ENCODE measurements around the gene NR2F1.
"Not testable (repeated sequence)": the region's sequence is repeated elsewhere in the genome, so short reads cannot be mapped to it uniquely, and the experiment has no call there.

Gene NR2F1

DNA sequence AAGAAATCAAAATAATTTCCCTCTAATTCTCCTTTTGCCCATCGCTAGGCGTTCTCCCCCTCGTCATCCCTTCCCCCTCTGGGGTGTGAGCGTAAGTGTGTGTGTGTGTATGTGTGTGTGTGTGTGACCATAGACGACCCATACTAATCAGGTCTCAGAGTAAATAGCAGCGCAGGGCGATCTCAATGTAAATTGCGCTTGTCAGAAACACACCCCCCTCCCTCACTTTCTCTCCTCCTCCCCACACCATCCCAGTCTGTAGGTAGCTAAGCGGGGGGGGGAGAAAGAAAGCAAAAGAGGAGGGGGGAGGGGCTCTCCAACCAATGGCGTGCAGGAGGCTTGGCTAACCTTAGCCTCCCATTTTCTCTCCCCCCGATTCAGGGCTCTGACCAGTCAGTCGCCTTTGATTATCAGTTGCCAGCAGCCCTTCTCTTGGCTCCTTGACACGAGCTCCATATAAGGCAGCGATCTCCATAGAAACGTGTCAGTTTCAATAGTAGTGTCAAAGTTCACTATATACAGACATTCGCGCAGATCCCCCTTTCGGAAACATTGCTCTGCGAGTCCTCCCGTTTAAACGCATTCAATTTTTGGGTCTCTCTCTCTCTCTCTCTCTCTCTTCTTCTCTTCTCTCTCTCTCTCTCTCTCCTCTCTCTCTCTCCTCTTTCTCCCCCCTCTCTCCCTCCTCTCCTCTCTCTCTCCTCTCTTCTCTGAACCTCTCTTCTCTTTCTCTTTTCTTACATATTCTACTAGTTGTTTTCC, at the start of gene NR2F1:
TSS of gene NR2F1 (plus strand) at position 546 of the 762 bp plus-strand sequence. CDS start 1,802 bp downstream, outside the sequence.
- peak; percentile 92 for DNase-seq

DNA sequence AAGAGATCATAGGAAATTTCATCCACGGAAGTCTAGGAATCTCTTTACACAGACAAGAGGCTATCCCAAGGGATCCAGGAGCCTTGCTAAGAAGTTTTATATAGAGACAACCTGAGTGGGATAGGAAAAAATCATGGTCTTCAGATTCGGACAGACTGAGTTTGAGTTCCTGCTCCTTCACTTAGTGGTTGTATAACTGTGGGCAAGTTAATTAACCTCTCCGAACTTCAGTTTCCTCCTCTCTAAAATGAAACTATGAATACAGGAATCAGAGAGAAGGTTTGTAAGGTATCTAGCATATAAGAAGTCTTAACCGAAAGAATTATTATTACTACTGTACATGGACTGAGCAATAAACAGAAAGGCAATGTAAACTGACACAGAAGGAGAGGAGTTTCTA, 37.1 kb upstream of the NR2F1 start:
- no peak for DNase-seq

DNA sequence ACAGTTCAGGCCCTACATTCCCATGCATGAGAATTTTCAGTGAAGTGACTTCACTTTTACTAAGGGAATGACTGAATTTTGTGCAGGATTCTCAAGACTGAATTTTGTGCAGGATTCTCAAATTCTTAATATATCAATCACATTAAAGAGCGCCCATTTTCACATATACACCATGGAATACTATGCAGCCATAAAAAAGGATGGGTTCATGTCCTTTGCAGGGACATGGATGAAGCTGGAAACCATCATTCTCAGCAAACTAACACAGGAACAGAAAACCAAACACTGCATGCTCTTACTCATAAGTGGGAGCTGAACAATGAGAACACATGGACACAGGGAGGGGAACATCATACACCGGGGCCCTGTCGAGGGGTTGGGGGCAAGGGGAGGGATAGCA, 33.4 kb upstream of the NR2F1 start:
- not testable (repeated sequence) for DNase-seq

DNA sequence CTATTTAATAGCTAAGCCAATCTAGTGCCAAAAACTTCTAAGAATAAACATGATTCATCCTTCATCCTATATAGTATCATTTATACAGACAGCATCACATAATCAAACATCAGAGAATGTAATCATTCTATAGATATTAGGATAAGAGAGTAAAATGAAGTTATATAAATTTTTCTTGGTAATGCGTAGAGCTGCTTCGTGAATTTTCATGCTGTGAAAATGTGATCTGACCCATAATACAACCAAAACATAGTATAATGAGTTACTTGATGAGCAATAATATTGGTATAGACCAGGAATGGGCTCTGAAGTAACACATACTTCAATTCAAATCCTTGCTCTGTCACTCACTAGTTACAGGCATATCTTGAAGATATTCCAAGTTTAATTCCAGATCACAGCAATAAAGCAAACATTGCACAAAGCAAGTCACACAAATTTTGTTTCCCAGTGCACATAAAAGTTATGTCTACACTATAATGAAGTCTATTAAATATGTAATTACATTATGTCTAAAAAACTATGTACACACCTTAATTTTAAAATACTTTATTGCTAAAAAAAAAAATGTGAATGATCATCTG, 25.9 kb upstream of the NR2F1 start:
- no peak for DNase-seq

DNA sequence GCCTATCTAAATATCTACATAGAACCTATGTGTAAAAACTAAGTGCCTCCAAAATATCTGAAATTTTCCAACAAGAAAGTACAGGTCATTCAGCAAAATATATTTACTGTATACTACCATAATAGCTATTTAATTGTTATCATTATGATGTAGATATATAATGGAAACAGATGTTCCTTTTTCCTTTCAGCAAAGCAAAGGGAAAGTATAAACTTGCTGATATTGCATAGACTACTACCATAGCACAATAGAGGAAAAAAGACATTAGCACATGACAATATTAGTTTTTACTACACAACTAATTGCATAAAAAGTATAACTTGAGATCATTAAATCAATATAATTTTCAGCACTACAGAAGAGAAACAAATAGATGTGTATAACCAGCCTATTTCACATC, 16.9 kb upstream of the NR2F1 start:
- DNase-seq = no peak

DNA sequence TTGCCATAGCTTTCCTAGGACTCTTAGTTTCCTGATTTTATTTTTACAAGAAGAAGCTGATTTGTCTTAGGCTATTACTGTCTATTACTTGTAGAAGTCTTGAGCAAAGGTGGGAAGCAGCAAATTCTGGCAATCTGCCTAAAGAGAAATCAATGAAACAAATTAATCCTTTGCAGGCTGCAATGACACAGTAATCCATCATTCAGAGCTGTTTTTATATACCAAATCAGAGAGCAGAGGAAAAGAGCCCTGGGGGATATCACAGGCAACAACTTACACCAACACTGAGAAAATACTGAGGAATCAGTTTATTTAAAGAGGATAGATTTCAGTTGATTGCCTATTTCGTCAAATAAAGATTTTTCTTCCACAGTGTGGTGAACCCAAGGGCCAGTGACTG, 15.6 kb upstream of the NR2F1 start:
- DNase-seq = no peak

DNA sequence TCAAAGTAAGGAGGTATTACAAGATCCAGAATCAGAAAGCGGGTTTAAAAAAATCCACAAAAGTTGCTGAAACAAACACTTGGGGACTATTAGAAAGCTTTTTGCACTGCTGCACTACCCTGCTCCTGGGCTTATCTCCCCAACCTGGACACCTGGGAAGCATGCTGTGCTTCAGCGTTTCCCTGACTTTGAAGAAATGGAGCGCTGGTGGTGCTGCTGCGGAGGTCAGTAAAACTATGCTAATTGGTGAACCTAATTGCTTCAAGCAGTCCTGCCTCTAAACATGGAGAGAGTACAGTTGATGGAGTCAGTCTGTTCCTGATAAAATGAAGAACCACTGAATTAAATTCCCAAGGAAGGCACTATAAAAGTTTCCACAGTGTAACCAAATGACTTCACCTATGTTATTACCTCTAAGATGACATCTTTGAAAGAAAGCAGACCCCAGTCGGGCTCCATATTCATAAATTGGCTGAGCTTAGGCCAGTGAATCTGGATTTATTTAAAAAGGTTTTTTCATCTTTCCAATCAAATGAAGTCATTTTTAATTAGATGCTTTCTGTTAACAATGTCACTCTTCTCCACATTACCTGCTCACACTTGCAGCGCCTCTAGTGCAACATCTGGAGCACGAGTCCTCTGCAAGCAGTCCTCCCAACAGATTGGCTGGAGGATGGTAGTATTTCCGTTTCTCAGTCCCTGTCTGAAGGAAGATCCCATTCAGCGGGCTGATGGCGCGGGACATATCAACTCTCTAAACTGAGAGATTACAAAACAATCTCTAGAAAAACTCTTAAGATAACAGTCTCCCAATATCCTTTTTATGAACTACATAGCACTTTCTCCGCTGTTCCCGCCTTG, 13.5 kb upstream of the NR2F1 start:
- DNase-seq = no peak

DNA sequence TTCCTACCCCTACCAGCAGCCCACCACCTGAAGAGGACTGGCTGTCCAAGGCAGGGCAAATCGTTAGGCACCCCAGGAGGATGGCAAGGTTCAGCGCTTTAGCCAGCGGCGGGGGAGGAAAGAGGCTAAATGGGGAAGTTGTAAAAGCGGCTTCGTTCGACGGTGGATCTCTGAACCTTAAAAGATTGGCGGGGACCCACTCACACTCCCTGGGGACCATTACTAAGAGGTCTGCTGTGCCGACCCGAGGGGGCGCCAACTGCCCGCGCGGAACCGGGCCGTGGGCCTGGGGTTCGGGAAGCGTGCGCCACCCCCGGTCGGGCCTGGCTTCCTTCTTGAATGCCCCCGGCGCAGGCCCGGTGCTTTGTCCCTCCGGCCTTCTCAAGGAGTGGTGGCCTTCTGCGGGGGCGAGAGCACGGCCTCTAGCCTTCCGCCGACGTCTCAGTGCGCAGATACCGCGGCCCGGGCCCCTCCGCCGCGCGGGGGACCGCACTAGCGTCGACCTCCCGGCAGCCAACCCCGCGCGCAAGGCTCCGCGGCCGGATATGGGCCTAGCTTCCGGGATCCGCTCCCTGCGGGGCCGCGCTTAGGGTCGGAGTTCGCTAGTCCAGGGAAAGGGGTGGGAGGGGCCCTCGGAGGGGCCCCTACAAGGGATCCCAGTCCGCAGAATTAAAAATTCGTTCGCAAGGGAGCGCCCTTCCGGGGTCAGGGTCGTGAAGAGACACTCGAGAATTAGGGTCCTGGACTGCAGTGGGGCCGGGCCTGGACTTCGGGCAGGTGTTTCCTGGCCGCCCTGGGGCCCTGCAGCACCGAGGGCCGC, 12.5 kb upstream of the NR2F1 start:
- no peak for DNase-seq

DNA sequence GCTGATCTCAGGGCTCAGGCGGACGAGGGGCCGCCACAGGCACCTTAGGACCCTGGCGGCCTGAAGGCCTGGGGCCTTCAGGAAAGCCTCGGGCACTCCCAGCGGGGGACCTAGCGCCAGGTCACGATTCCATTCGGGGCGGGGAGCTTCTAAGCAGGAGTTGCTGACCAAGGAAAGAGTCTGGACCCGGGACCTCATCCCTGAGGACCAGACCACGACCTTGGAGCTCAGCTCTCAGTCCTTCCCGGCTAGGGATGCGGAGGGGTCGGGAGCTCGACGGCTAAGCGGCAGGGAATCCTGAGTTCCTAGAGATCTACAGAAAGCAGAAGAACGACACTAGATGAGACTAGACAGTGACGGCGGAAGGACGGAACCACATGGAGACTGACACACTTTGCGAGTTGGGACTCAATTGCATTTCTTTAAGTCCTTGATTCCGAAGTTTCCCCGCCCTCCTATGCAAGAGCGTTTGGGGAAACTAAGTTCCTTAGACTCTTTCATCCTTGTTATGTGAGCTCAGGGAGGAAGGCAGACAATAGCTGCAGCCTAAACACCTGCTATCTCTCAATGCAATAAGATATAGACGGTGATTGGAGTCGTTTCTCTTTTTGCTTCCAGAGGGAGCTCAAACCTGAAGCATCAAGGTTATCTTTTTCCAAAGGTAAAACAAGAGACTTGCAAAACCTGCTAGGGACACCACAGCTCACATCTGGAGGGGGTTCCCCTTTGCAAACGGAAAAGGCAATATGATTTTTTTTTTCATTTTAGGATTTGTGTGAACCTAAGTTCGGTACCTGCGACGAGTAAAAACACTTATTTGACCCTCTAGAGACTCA, 11.7 kb upstream of the NR2F1 start:
- DNase-seq = no peak

DNA sequence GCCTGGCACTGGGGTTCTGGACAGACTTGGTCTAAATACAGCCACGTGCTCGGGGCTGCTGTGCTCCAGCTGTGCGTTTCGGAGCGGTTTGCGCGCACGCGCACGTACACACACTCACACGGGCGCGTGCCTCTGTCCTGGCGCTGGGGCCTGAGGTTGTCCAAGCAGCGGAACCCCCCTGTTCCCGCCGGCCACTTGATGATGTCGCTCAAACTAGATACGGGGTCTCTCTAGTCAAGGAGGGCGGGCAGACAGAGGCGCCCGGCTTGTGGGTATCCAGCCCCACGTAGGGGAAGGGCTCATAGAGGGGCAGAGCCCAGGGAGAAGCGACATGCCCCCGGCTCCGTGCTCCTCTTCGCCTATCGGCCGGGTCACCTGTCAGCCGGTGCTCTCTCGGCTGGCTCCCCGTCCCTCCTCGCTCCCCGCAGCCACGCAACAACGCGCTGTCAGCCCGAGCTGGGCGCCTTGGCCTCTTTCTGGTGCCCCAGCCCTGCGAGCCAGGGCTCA, 10.9 kb upstream of the NR2F1 start:
- no peak for DNase-seq

DNA sequence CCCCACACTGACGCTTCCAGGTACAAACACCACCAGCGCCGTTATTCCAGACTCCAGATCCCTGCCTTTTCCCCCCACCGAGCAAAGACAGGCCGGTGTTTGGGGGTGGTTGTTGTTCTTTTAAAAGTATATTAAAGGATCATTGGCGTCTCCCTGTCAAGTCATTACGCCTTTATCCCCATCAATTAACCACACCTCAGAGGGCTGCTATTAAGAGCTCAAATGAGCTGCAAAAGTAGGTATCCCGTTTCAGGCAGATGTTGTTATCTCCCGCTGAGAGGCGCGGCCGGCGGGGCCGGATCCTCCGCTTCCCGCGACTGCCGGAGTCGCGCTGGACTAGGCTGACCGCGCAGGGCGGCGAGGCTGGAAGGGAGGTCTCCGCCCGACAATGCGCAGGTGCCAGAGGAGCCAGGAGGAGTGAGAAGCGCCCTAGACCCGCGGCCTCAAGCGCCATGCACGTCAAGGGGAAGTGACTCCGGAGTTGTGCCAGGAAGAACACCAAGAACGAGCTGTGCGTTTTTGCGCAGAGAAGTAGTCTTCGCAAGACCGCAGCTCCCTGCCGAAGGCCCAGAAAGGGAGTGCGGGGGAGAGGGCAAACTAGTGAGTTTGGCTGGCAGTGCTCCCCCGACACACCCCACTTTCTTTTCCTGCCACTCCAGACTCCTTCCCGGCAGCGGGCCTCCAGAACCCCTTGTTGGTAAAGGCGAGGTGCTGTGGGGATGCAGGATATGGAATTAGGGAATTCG, 10.2 kb upstream of the NR2F1 start:
- no peak for DNase-seq

DNA sequence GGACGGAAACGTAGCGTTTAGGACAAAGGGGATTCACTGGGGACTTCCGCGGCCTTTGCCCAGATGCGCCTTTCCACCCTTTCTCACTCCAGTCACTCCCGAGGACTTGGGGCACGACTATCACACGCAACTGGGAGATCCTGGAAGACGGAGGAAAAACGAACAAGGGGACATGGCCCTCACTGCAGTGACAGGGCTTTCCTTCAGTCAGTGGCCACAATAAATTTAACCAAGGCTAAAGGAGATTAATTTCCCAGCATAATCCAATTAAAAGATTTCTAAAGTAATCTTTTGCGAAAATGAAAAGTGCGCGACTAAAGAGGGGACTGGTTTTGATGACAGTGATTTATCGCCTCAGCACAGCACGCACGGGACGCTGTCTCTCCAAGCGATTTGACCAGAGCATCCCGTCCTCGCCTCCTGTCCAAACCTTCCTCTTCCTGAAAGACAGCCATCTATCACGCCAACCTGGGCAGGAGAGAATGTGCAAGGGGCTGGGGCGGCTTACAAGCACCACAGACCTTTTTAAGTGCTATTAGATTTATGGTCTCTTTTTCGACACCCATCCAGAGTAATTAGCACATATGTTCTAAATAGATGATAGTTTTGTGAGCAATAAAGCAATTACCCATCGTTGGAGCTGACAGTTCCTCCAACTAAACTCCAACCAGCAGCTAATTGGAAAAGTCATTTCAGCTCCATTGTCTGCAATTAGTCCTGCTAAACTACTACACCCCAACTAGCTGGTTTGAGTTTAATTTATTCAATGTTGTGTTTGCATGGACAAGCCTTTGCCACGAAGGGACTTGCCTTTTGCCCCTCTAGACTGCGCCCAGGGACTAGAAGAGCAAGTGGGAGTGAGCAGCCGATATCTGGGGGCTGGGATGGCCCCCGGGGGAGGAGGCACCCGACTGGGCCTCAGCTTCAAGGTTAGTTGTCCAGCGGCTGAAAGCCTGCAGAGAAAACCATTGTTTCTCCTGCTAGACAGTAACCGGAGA, 9.4 kb upstream of the NR2F1 start:
- DNase-seq = no peak

DNA sequence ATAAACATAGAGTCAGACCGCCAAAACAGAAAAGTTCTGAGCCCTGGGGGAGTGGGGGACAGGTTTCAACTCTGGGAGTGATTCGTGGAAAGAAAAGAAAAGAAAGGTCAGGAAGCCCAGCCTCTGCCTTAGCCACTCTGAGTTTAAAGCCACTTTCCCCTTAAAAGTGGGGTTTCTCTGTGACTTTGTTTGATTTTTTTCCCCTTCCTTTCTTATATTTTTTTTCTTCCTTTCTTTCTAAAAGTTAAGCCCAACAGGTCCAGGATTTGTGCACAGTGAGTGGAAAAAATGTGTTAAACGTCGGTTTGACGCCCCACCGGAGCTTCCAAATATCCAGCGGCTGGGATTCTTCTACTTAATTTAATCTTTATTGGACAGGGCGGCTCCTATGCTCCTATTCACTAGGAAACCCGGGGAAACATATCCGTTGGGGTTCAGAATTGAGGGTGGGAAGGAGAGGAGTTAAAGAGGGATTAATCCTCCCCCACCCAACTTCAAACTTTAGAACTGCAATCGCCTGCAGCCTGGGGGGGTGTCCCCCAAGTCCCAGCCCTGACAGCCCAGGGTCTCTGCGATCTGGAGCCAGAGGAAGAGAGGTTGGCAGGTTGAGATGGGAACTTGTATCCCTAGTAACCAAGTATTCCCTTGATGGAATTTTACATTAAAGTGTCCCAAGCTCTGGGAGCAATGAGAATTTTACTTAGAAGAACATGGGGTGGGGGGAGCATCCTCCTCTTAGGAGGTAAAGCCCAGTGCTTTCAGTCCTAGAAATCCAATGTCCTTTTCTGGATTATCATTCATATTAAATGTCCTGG, 8.3 kb upstream of the NR2F1 start:
- DNase-seq = no peak

DNA sequence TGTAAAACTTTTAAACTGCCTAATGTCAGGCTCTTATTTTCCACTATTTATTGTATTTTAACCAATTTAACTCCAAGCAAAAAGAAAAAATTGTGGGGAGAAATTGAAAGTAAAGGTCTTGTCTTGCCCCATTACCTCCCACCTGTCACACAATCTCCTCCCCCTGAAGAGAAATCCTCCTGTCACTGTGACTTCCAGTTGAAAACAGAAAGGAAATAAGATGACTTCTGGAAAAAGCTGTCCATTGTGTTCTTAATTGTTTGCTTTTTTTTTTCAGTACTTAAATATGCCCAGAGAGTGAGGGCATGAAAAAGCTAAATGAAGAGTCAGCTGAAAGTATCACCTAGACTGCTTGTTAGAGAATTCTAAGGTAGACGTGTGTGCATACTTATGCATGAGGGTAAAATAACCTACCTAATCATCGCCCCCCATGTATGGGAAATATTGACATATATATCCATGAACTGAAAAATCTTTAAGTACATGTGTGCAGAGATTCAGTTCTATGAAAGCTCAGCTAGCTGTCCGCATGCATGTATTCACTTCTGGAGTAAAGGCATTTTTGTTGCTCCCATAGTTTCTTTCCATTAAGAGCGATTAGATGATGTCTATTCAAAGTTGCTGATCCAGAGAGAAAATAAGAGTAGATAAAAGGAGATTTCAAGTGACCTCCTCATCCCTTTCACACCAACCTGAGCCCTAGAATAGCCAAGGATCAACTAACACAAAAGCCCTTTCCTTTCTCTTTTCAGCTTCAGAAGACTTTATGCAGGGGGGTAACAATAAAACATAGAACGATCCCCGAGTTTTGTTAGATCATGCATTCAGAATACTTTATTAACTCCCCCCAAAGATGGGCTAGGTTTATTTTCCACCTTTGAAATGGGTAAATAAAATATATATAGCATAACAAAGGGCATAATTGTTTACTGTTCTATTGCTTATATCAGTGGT, 7.3 kb upstream of the NR2F1 start:
- no peak for DNase-seq

DNA sequence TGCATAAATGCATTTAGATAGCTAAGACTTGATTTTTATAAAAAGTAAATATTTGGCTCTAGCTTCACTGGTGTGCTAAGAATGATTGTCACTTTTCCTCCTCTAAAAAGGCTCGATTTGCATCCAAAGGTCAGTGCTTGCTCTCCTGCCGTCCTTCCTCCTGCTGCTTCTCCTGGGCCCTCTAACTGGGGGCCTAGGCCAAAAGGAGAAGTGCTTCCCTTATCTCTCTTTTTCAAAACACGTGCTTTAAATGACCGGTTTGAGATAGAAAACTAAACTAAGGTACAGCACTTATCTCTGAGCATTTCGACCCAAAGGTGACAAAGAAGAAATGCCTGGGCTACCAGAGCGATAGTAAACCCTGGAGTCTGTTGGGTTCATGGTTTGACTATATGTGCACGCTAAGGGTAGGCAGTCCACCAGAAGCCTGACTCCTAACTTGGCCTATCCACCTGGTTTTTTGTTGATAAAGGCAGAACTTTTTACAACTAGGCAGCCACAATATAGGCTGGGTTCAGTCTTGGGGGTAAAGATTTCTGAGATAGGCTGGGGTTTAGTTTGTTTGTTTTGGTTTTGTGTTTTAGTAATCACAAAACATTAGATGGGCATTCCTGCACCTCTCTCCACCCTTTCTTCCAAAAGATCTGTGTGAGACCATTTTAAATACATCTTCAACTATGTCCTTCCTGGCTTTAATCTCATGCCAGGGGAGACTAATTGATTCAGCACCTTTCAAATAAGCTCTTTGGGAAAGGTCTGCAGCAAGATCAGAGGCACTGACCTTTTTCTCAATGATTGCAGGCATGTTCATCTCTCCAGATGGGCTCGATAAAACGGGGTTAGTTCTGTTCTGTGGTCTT, 5.8 kb upstream of the NR2F1 start:
- no peak for DNase-seq
